ENCODE data around the gene PTPRN2. TPM values are rescaled to one million over a fixed set of nuclear protein-coding genes. Genes with fewer than 3 reads are reported as not detected.

The PTPRN2 gene
- polyA plus RNA-seq, 6 donors from 2014 or later: 1.4 to 4.6 (median 3.8) TPM

GRCh38 chr7:157828190-157828589 lies 759.4 kb downstream of the PTPRN2 start:
- no peaks in the 10 kb centered on the region for H3K9me3 Mint-ChIP-seq
- no peaks in the 10 kb centered on the region for H3K4me1 Mint-ChIP-seq
- H3K27me3 Mint-ChIP-seq: no peaks in the 10 kb centered on the region
- H3K4me3 Mint-ChIP-seq: no peak overlapping the region
- no peak overlapping the region for H3K27ac Mint-ChIP-seq
- no peak for DNase-seq
- ATAC-seq (ENCODE audit: low read depth in 2 of 2): no peak
- no peaks in the 10 kb centered on the region for H3K36me3 Mint-ChIP-seq

GRCh38 chr7:157827863-157828160 lies 759.8 kb downstream of the PTPRN2 start:
- Mint-ChIP-seq H3K4me3 (no peak overlapping the region), H3K9me3 (no peaks in the 10 kb centered on the region), H3K27ac (no peak overlapping the region), H3K36me3 (no peaks in the 10 kb centered on the region), H3K27me3 (no peaks in the 10 kb centered on the region), H3K4me1 (no peaks in the 10 kb centered on the region)
- DNase-seq (no peak), ATAC-seq (ENCODE audit: low read depth in 2 of 2) (no peak)

GRCh38 chr7:157827045-157827862 lies 760.4 kb downstream of the PTPRN2 start:
- Mint-ChIP-seq H3K36me3 (no peaks in the 10 kb centered on the region), H3K4me3 (no peak overlapping the region), H3K4me1 (no peaks in the 10 kb centered on the region), H3K27me3 (no peaks in the 10 kb centered on the region), H3K9me3 (no peaks in the 10 kb centered on the region), H3K27ac (no peak overlapping the region)
- no peak for ATAC-seq (ENCODE audit: low read depth in 2 of 2)
- no peak for DNase-seq

GRCh38 chr7:157826566-157826965 lies 761.1 kb downstream of the PTPRN2 start:
- ATAC-seq (ENCODE audit: low read depth in 2 of 2) (no peak), DNase-seq (no peak)
- no peaks in the 10 kb centered on the region for H3K9me3 Mint-ChIP-seq
- no peaks in the 10 kb centered on the region for H3K4me1 Mint-ChIP-seq
- H3K27ac Mint-ChIP-seq: no peak overlapping the region
- H3K27me3 Mint-ChIP-seq: no peaks in the 10 kb centered on the region
- H3K36me3 Mint-ChIP-seq: no peaks in the 10 kb centered on the region
- H3K4me3 Mint-ChIP-seq: no peak overlapping the region

- H3K4me3 Mint-ChIP-seq: no peak overlapping the region
- no peak for DNase-seq
- H3K27ac Mint-ChIP-seq: no peak overlapping the region
- H3K4me1 Mint-ChIP-seq: no peaks in the 10 kb centered on the region
- no peak for ATAC-seq (ENCODE audit: low read depth in 2 of 2)
- H3K36me3 Mint-ChIP-seq: no peaks in the 10 kb centered on the region
- no peaks in the 10 kb centered on the region for H3K9me3 Mint-ChIP-seq
- no peaks in the 10 kb centered on the region for H3K27me3 Mint-ChIP-seq
These were observed 762.3 kb downstream of the PTPRN2 start for GRCh38 chr7:157825325-157825724.

- Mint-ChIP-seq H3K4me3 (no peak overlapping the region), H3K27me3 (no peaks in the 10 kb centered on the region), H3K27ac (no peak overlapping the region), H3K4me1 (peaks cover 0 to 3% (median 0%) of the 10 kb centered on the region in 3 donors), H3K9me3 (peaks cover 0 to 1% (median 0%) of the 10 kb centered on the region in 7 donors), H3K36me3 (no peaks in the 10 kb centered on the region)
- DNase-seq: no peak
- no peak for ATAC-seq (ENCODE audit: low read depth in 2 of 2)
These were observed 762.9 kb downstream of the PTPRN2 start for GRCh38 chr7:157824819-157825121.

GRCh38 chr7:157824011-157824818 lies 763.4 kb downstream of the PTPRN2 start:
- Mint-ChIP-seq H3K4me1 (peaks cover 0 to 3% (median 0%) of the 10 kb centered on the region in 3 donors), H3K9me3 (peaks cover 0 to 1% (median 0%) of the 10 kb centered on the region in 7 donors), H3K27ac (no peak overlapping the region), H3K27me3 (no peaks in the 10 kb centered on the region), H3K36me3 (no peaks in the 10 kb centered on the region), H3K4me3 (no peak overlapping the region)
- DNase-seq (no peak), ATAC-seq (ENCODE audit: low read depth in 2 of 2) (no peak)

- no peak overlapping the region for H3K4me3 Mint-ChIP-seq
- peaks cover 0 to 6% (median 0%) of the 10 kb centered on the region in 3 donors for H3K4me1 Mint-ChIP-seq
- ATAC-seq (ENCODE audit: low read depth in 2 of 2) (no peak), DNase-seq (no peak)
- peaks cover 0 to 5% (median 0%) of the 10 kb centered on the region in 7 donors for H3K9me3 Mint-ChIP-seq
- no peaks in the 10 kb centered on the region for H3K36me3 Mint-ChIP-seq
- no peak overlapping the region for H3K27ac Mint-ChIP-seq
- peaks cover 0 to 5% (median 0%) of the 10 kb centered on the region in 3 donors for H3K27me3 Mint-ChIP-seq
These were observed 765.0 kb downstream of the PTPRN2 start for GRCh38 chr7:157822688-157823031.

GRCh38 chr7:157821959-157822687 lies 765.5 kb downstream of the PTPRN2 start:
- H3K27ac Mint-ChIP-seq: no peak overlapping the region
- ATAC-seq (ENCODE audit: low read depth in 2 of 2): no peak
- DNase-seq: no peak
- H3K4me3 Mint-ChIP-seq: no peak overlapping the region
- peaks cover 0 to 7% (median 0%) of the 10 kb centered on the region in 7 donors for H3K9me3 Mint-ChIP-seq
- H3K36me3 Mint-ChIP-seq: no peaks in the 10 kb centered on the region
- H3K4me1 Mint-ChIP-seq: peaks cover 0 to 6% (median 0%) of the 10 kb centered on the region in 3 donors
- H3K27me3 Mint-ChIP-seq: peaks cover 0 to 6% (median 0%) of the 10 kb centered on the region in 3 donors

- ATAC-seq (ENCODE audit: low read depth in 2 of 2) (no peak), DNase-seq (no peak)
- Mint-ChIP-seq H3K27me3 (peaks cover 0 to 6% (median 0%) of the 10 kb centered on the region in 3 donors), H3K36me3 (no peaks in the 10 kb centered on the region), H3K4me1 (peaks cover 0 to 6% (median 0%) of the 10 kb centered on the region in 3 donors), H3K9me3 (peaks cover 0 to 7% (median 0%) of the 10 kb centered on the region in 7 donors), H3K4me3 (no peak overlapping the region), H3K27ac (no peak overlapping the region)
These were observed 766.8 kb downstream of the PTPRN2 start for GRCh38 chr7:157820796-157821195.

- H3K27ac Mint-ChIP-seq: no peak overlapping the region
- no peak for DNase-seq
- H3K27me3 Mint-ChIP-seq: peaks cover 0 to 6% (median 0%) of the 10 kb centered on the region in 3 donors
- H3K4me1 Mint-ChIP-seq: peaks cover 0 to 6% (median 0%) of the 10 kb centered on the region in 3 donors
- no peaks in the 10 kb centered on the region for H3K36me3 Mint-ChIP-seq
- H3K4me3 Mint-ChIP-seq: no peak overlapping the region
- peaks cover 0 to 7% (median 0%) of the 10 kb centered on the region in 7 donors for H3K9me3 Mint-ChIP-seq
- ATAC-seq (ENCODE audit: low read depth in 2 of 2): no peak
These were observed 768.2 kb downstream of the PTPRN2 start for GRCh38 chr7:157819455-157819807.

- Mint-ChIP-seq H3K9me3 (peaks cover 0 to 7% (median 0%) of the 10 kb centered on the region in 7 donors), H3K27ac (no peak overlapping the region), H3K36me3 (no peaks in the 10 kb centered on the region), H3K4me3 (no peak overlapping the region), H3K27me3 (peaks cover 0 to 6% (median 0%) of the 10 kb centered on the region in 3 donors), H3K4me1 (peaks cover 0 to 6% (median 0%) of the 10 kb centered on the region in 3 donors)
- ATAC-seq (ENCODE audit: low read depth in 2 of 2) (no peak), DNase-seq (no peak)
These were observed 768.7 kb downstream of the PTPRN2 start for GRCh38 chr7:157818701-157819454.
